Astrocyte of the spinal cord (primary cell): Measurements from ENCODE around the gene SCFD2.
"Not testable (repeated sequence)": the region's sequence is repeated elsewhere in the genome, so short reads cannot be mapped to it uniquely, and the experiment has no call there.

Experiments
- DNase-seq: peaks from one replicate; pipeline ENCODE4 v3.0.0; 2011; ENCODE audit warnings: low read depth, low spot score
- H3K4me3 ChIP-seq: 2 replicates; pipeline ENCODE4 v1.5.1; 2011; ENCODE audit warnings: low read depth, mild to moderate bottlenecking, low read length, moderate library complexity
- CTCF ChIP-seq: IDR thresholded peaks from 2 replicates; pipeline ENCODE4 v1.5.1; 2012; ENCODE audit warnings: low read depth, mild to moderate bottlenecking, low read length, inconsistent platforms
- in situ Hi-C: cut with HindIII; loops from 2 replicates; pipeline ENCODE4 v1.10.0; 2017; ENCODE audit warnings: low sequenced_read_pairs

The SCFD2 gene

GRCh38 chr4:53043055-53043454 is 322.8 kb downstream of the SCFD2 start:
- no peak overlapping the region for H3K4me3 ChIP-seq
- no peak for DNase-seq
- no peak for TF ChIP-seq CTCF
- in situ Hi-C loops, result no loop called here

DNA sequence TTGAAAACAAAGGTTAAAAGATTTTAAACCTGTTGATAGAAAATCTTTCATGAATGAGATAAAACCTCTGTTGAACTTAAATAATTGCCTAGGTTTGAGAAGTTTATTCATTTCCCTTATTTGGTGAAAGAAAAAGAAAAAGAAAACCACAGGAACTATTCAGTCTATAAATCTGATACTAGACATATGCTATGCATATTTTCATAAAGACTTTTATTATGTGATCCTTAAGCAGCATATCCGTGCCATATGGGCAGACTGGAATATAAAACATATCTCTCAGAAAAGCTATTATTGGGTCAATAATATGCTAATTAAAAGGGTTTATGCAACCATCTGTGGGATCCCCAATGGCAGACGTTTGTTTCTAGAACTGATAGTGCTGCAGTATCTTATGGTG is 325.0 kb downstream of the SCFD2 start:
- no peak for DNase-seq
- no peak for TF ChIP-seq CTCF
- in situ Hi-C loops, result no loop called here
- no peak overlapping the region for H3K4me3 ChIP-seq

GRCh38 chr4:53040459-53040815 is 325.4 kb downstream of the SCFD2 start:
- no peak for TF ChIP-seq CTCF
- in situ Hi-C loops, result no loop called here
- DNase-seq, result peak; percentile 19

GRCh38 chr4:53039741-53040458 is 326.0 kb downstream of the SCFD2 start:
- in situ Hi-C loops, result no loop called here
- DNase-seq, result no peak
- TF ChIP-seq CTCF, result no peak
- no peak overlapping the region for H3K4me3 ChIP-seq

More at GRCh38 chr4:53040459-53040815, 325.4 kb downstream of the SCFD2 start:
- no peak overlapping the region for H3K4me3 ChIP-seq

DNA sequence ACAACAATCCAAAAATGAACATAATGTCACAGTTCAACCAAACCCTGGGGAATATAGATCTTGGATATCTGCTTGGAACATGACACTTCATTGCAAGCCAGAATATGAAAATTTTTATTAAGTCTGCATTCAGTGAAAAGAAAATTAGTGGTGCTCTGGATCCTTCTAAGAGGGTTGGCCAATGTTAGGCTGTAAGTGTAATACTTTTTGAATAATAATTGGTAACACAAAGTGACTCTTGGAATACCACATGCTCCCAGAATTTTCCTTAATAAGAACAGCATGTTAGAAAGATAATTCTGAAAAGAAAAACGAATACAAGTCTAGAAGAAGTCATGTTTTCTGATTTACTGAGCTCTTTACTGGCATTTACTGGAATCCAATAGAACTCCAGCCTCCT is 328.0 kb downstream of the SCFD2 start:
- no peak for TF ChIP-seq CTCF
- in situ Hi-C loops, result no loop called here
- H3K4me3 ChIP-seq, result no peak overlapping the region
- no peak for DNase-seq

GRCh38 chr4:53032908-53033307 is 333.0 kb downstream of the SCFD2 start:
- DNase-seq, H3K4me3 ChIP-seq, in situ Hi-C loops: not testable (repeated sequence)

DNA sequence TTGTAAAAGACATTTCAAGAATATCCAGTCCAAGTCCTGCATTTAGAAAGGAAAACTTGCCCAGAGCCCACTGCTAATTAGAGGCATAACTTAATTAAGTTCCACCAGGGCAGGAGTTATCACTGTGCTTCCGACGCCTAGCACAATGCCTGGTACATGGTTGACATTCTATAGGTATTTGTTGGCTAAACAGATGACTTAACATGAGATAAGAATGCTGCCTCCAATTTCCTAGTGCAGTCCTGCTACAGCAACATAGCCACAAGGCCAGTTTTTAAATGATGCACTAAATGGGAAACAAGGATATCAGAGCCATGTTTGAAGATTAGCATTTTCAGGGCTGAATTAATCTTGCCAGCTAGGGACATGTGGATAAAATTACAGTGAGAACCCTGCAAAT is 339.6 kb downstream of the SCFD2 start:
- TF ChIP-seq CTCF, result no peak
- in situ Hi-C loops, result no loop called here
- no peak for DNase-seq
- H3K4me3 ChIP-seq, result no peak overlapping the region
